HFFc6 (cell line): ENCODE measurements around the gene EFNB2. TPM values are rescaled to one million over a fixed set of nuclear protein-coding genes. Genes with fewer than 3 reads are reported as not detected.

Experiments used
- DNase-seq: peaks from one replicate; pipeline ENCODE4 v3.0.0-alpha.2; 2018
- H3K27ac Mint-ChIP-seq: 2 replicates; pipeline ENCODE4 v1.8.0; 2020; ENCODE audit warnings: mild to moderate bottlenecking, mixed read lengths
- H3K27me3 Mint-ChIP-seq: 2 replicates; pipeline ENCODE4 v1.8.0; 2021; ENCODE audit warnings: mild to moderate bottlenecking, moderate library complexity, mixed read lengths; ENCODE audit not compliant: insufficient read depth
- H3K36me3 Mint-ChIP-seq: 2 replicates; pipeline ENCODE4 v1.8.0; 2021; ENCODE audit warnings: low read depth, mixed read lengths
- H3K4me1 Mint-ChIP-seq: 2 replicates; pipeline ENCODE4 v1.8.0; 2020; ENCODE audit warnings: low read depth, mixed read lengths
- H3K4me3 Mint-ChIP-seq: 2 replicates; pipeline ENCODE4 v1.8.0; 2020; ENCODE audit warnings: mild to moderate bottlenecking, moderate library complexity, mixed read lengths
- H3K9me3 Mint-ChIP-seq: 2 replicates; pipeline ENCODE4 v1.8.0; 2020; ENCODE audit warnings: mild to moderate bottlenecking, mixed read lengths
- CTCF ChIP-seq: fragments of 200-600 bp; sonication (generic); IDR thresholded peaks from 2 replicates; pipeline ENCODE4 v1.5.0; 2021; ENCODE audit warnings: antibody characterized with exemption, mild to moderate bottlenecking
- total RNA-seq, 6 experiments: library from RNA; stranded (reverse); fragmentation: NEBNext Ultra II Directional; extraction: Animal tissue kit (Norgen Biotek cat#: 25700); gene quantifications; 2 replicates in 1 of 6; 3 replicates in 5 of 6; pipeline ENCODE4 v1.2.3, GENCODE V29; 2021

Gene EFNB2
- total RNA-seq, 6 experiments from 2014 or later: 8.1 to 32.5 (median 30.6) TPM

- peak overlapping the region; percentile 67 for H3K27ac Mint-ChIP-seq
- no peak for TF ChIP-seq CTCF
- H3K4me1 Mint-ChIP-seq: peaks cover 39% of the 10 kb centered on the region
- DNase-seq: no peak
- H3K9me3 Mint-ChIP-seq: no peaks in the 10 kb centered on the region
- peaks cover 3% of the 10 kb centered on the region; the same call in 1 of the 2 replicates for H3K27me3 Mint-ChIP-seq
- peak overlapping the region; percentile 93 for H3K4me3 Mint-ChIP-seq
- peaks cover 9% of the 10 kb centered on the region; the same call in 1 of the 2 replicates for H3K36me3 Mint-ChIP-seq
Observed at GRCh38 chr13:106534639-106535551, 567 bp downstream of the EFNB2 start.

- peaks cover 9% of the 10 kb centered on the region; the same call in 1 of the 2 replicates for H3K36me3 Mint-ChIP-seq
- H3K9me3 Mint-ChIP-seq: no peaks in the 10 kb centered on the region
- peaks cover 47% of the 10 kb centered on the region for H3K4me1 Mint-ChIP-seq
- peaks cover 3% of the 10 kb centered on the region; the same call in 1 of the 2 replicates for H3K27me3 Mint-ChIP-seq
- peak overlapping the region; percentile 88 for H3K27ac Mint-ChIP-seq
- peak overlapping the region; percentile 93 for H3K4me3 Mint-ChIP-seq
- no peak for TF ChIP-seq CTCF
- peak; percentile 28 for DNase-seq
Observed at GRCh38 chr13:106533943-106534638, 1.4 kb downstream of the EFNB2 start.

GRCh38 chr13:106533101-106533942, 2.1 kb downstream of the EFNB2 start:
- DNase-seq: peak; percentile 70
- H3K36me3 Mint-ChIP-seq: peaks cover 12% of the 10 kb centered on the region; the same call in 1 of the 2 replicates
- TF ChIP-seq CTCF: peak; percentile 81
- peak overlapping the region; percentile 93 for H3K4me3 Mint-ChIP-seq
- no peaks in the 10 kb centered on the region for H3K9me3 Mint-ChIP-seq
- H3K27ac Mint-ChIP-seq: peak overlapping the region; percentile 88
- peaks cover 48% of the 10 kb centered on the region for H3K4me1 Mint-ChIP-seq
- peaks cover 4% of the 10 kb centered on the region; the same call in 1 of the 2 replicates for H3K27me3 Mint-ChIP-seq

- Mint-ChIP-seq H3K36me3 (peaks cover 13% of the 10 kb centered on the region; the same call in 1 of the 2 replicates), H3K4me1 (peaks cover 48% of the 10 kb centered on the region), H3K9me3 (no peaks in the 10 kb centered on the region), H3K27ac (peak overlapping the region; percentile 84), H3K4me3 (peak overlapping the region; percentile 93), H3K27me3 (peaks cover 4% of the 10 kb centered on the region; the same call in 1 of the 2 replicates)
- DNase-seq: no peak
- TF ChIP-seq CTCF: no peak
Observed at GRCh38 chr13:106532111-106532929, 3.1 kb downstream of the EFNB2 start.
